PC-3 (cell line): ENCODE measurements around the gene RAD51D. TPM values are rescaled to one million over a fixed set of nuclear protein-coding genes. Genes with fewer than 3 reads are reported as not detected.
"Not testable (repeated sequence)": the region's sequence is repeated elsewhere in the genome, so short reads cannot be mapped to it uniquely, and the experiment has no call there.

Experiments
- ATAC-seq: fragments of 200-7000 bp; cut with Tn5 transposase; 2 replicates; pipeline ENCODE4 v1.9.1; 2020; ENCODE audit warnings: mild to moderate bottlenecking, moderate library complexity
- BruUV-seq: library from RNA; stranded (reverse); fragments of 400-500 nt; replicated peaks from 2 replicates; lab custom pipeline; 2021; lab: Mats Ljungman, UMichigan
- CTCF ChIA-PET: fragments of 300-600 bp; sonication (Branson Sonifier 250); formaldehyde crosslinking; loops from one replicate; lab custom pipeline; 2022; ENCODE audit warnings: antibody characterized with exemption; lab: Charles Lee
- POLR2A ChIA-PET: fragments of 300-600 bp; sonication (Branson Sonifier 250); formaldehyde crosslinking; loops from one replicate; lab custom pipeline; 2022; ENCODE audit warnings: antibody characterized with exemption; ENCODE audit not compliant: unreplicated experiment; lab: Charles Lee
- DNase-seq: peaks from one replicate; pipeline ENCODE4 v3.0.0-alpha.2; 2015
- H2AFZ ChIP-seq: fragments of 300-600 bp; sonication (generic); 2 replicates; pipeline ENCODE4 v1.6.0; 2016; ENCODE audit warnings: antibody characterized with exemption, low read length
- H3F3A ChIP-seq: fragments of 300-600 bp; sonication (generic); one replicate; pipeline ENCODE4 v1.6.0; 2017; ENCODE audit warnings: antibody characterized with exemption, low read length, control low read depth, mild to moderate bottlenecking; ENCODE audit not compliant: unreplicated experiment
- H3K27ac ChIP-seq: fragments of 300-600 bp; sonication (generic); 2 replicates; pipeline ENCODE4 v1.5.1; 2016; ENCODE audit warnings: mild to moderate bottlenecking, low read length
- H3K27me3 ChIP-seq: fragments of 300-600 bp; sonication (generic); 2 replicates; pipeline ENCODE4 v1.6.1; 2016; ENCODE audit warnings: low read length, mixed read lengths
- H3K36me3 ChIP-seq: fragments of 300-600 bp; sonication (generic); 2 replicates; pipeline ENCODE4 v1.6.1; 2016; ENCODE audit warnings: low read depth, mixed run types, low read length, mixed read lengths
- H3K4me1 ChIP-seq: fragments of 300-600 bp; sonication (generic); 2 replicates; pipeline ENCODE4 v1.5.1; 2016; ENCODE audit warnings: low read length; ENCODE audit not compliant: insufficient read depth
- H3K4me2 ChIP-seq: fragments of 300-600 bp; sonication (generic); 2 replicates; pipeline ENCODE4 v1.6.0; 2016; ENCODE audit warnings: low read length
- H3K4me3 ChIP-seq: fragments of 300-600 bp; sonication (generic); 2 replicates; pipeline ENCODE4 v1.5.1; 2016; ENCODE audit warnings: mild to moderate bottlenecking, low read length, mixed read lengths
- H3K79me2 ChIP-seq: fragments of 300-600 bp; sonication (generic); 2 replicates; pipeline ENCODE4 v1.6.1; 2017; ENCODE audit warnings: low read length, mixed read lengths
- H3K9ac ChIP-seq: fragments of 300-600 bp; sonication (generic); 2 replicates; pipeline ENCODE4 v1.6.0; 2016; ENCODE audit warnings: mild to moderate bottlenecking, low read length
- H3K9me2 ChIP-seq: fragments of 300-600 bp; sonication (generic); replicated peaks from 2 replicates; pipeline ENCODE4 v1.6.1; 2016; ENCODE audit warnings: mixed run types, low read length, mixed read lengths
- H3K9me3 ChIP-seq: fragments of 300-600 bp; sonication (generic); 2 replicates; pipeline ENCODE4 v1.6.1; 2016; ENCODE audit warnings: low read length, mixed read lengths
- H4K20me1 ChIP-seq: fragments of 300-600 bp; sonication (generic); 2 replicates; pipeline ENCODE4 v1.6.1; 2016; ENCODE audit warnings: low read length, mixed read lengths
- EZH2 ChIP-seq: fragments of 300-600 bp; sonication (generic); IDR thresholded peaks from one replicate; pipeline ENCODE4 v1.6.1; 2017; ENCODE audit warnings: antibody characterized with exemption, mild to moderate bottlenecking, low read length; ENCODE audit not compliant: unreplicated experiment
- EZH2phosphoT487 ChIP-seq: fragments of 300-600 bp; sonication (generic); IDR thresholded peaks from 2 replicates; pipeline ENCODE4 v1.6.1; 2018; ENCODE audit warnings: mild to moderate bottlenecking, antibody characterized with exemption, low read length, borderline replicate concordance
- intact Hi-C: fragments of 100-400 bp; cut with micrococcal nuclease; formaldehyde crosslinking; loops from 2 replicates; pipeline ENCODE4 v1.9.0; 2023
- total RNA-seq: library from RNA; depleted of rRNA; stranded (reverse); fragments of >200 nt; gene quantifications from 2 replicates; pipeline ENCODE4 v1.2.3, GENCODE V29; 2014
- TF ChIP-seq, protein P1 (sequence below): fragments of 300-600 bp; sonication (generic); conservative IDR thresholded peaks from 2 replicates; pipeline ENCODE4 v1.5.1; 2017; ENCODE audit warnings: antibody characterized with exemption, low read depth, mild to moderate bottlenecking, low read length

The RAD51D gene
- total RNA-seq, 1 experiment from 2014 or later = 10.7 TPM

DNA sequence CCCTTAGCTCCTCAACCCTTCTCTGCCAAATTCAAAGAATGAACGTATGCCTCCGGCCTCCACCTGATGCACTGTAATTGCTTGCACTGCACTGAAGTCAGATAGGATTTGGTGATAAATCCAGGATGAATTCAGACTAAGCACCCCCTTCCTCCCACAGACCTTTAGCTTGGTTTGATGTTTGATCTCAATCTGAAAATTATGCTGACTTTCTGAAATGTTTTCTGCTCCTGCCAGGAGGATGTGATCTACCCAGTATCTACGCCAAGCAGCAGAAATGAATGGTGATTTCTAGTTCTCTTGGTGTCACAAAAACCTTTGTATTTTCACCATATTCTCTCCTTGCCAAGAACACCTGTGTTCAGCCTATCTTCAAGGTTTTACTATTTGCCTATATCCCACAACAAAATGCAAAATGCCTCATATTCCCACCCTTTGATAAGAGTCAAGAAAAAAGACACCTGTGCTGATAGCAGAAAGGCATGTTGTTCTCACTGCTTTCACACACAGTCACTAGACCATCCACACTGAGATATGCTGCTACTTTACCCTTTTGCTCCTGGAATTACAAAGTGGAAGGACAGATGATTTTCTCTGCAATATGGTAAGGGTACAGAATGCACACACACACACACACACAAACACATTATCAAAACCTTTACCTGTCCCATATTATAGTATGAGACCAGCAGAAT is 70.8 kb downstream of the RAD51D start:
- ChIA-PET POLR2A (no interaction called here), CTCF (no interaction called here)
- BruUV-seq = no TSS peak
- no peaks in the 10 kb centered on the region for H3K9me2 ChIP-seq
- H3K79me2 ChIP-seq = peaks cover 84% of the 10 kb centered on the region
- intact Hi-C loops = no loop called here
- no peaks in the 10 kb centered on the region for H3K27me3 ChIP-seq
- ATAC-seq (no peak), DNase-seq (no peak)
- no peaks in the 10 kb centered on the region for H3K9me3 ChIP-seq
- TF ChIP-seq EZH2 (no peak), EZH2phosphoT487 (no peak)
- TF ChIP-seq, protein P1, sequence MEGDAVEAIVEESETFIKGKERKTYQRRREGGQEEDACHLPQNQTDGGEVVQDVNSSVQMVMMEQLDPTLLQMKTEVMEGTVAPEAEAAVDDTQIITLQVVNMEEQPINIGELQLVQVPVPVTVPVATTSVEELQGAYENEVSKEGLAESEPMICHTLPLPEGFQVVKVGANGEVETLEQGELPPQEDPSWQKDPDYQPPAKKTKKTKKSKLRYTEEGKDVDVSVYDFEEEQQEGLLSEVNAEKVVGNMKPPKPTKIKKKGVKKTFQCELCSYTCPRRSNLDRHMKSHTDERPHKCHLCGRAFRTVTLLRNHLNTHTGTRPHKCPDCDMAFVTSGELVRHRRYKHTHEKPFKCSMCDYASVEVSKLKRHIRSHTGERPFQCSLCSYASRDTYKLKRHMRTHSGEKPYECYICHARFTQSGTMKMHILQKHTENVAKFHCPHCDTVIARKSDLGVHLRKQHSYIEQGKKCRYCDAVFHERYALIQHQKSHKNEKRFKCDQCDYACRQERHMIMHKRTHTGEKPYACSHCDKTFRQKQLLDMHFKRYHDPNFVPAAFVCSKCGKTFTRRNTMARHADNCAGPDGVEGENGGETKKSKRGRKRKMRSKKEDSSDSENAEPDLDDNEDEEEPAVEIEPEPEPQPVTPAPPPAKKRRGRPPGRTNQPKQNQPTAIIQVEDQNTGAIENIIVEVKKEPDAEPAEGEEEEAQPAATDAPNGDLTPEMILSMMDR = no peak
- no peak overlapping the region for H3K9ac ChIP-seq
- H4K20me1 ChIP-seq = no peaks in the 10 kb centered on the region
- no peak overlapping the region for H3K27ac ChIP-seq
- no peak overlapping the region for H3K4me2 ChIP-seq
- peaks cover 5% of the 10 kb centered on the region for H3F3A ChIP-seq
- H3K4me3 ChIP-seq = no peak overlapping the region
- H3K4me1 ChIP-seq = peaks cover 11% of the 10 kb centered on the region; the same call in 1 of the 2 replicates
- no peaks in the 10 kb centered on the region for H3K36me3 ChIP-seq
- H2AFZ ChIP-seq = no peak overlapping the region

DNA sequence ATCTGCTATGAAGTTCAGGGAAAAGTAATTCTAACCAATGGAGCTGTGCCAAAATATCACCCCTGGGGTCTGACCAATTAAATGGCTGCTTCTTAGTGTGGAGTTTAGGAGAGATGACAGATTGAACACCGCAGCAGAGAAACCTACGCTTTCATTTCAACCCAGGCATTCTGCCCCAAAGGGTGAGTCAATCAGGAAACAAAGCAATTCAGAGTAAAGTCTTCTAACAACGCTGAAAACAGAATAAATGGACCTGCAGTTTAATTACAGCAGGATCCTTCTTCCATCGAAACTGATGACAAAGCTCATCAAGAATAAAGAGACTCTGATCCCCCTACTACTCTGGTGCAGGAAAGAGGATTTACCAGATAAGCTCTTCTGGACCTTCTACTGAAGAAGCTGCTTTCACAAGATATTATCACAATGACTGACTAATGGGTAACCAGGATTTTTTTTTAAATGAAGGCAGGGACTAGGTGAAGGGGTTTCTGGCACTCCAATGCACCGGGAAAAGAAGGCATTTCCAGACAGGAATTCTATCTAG is 72.8 kb downstream of the RAD51D start:
- Histone ChIP-seq H4K20me1 (no peaks in the 10 kb centered on the region), H2AFZ (no peak overlapping the region), H3K9me3 (no peaks in the 10 kb centered on the region), H3F3A (peaks cover 5% of the 10 kb centered on the region), H3K79me2 (peaks cover 77% of the 10 kb centered on the region), H3K9me2 (no peaks in the 10 kb centered on the region), H3K27me3 (no peaks in the 10 kb centered on the region), H3K27ac (peak overlapping the region; percentile 11; the same call in 1 of the 2 replicates), H3K36me3 (no peaks in the 10 kb centered on the region), H3K4me2 (no peak overlapping the region), H3K9ac (no peak overlapping the region), H3K4me1 (peaks cover 11% of the 10 kb centered on the region; the same call in 1 of the 2 replicates), H3K4me3 (no peak overlapping the region)
- DNase-seq (no peak), ATAC-seq (no peak)
- TF ChIP-seq EZH2phosphoT487 (no peak), EZH2 (no peak)
- TF ChIP-seq, protein P1 = no peak
- ChIA-PET POLR2A (no interaction called here), CTCF (no interaction called here)
- BruUV-seq = no TSS peak
- intact Hi-C loops = no loop called here

DNA sequence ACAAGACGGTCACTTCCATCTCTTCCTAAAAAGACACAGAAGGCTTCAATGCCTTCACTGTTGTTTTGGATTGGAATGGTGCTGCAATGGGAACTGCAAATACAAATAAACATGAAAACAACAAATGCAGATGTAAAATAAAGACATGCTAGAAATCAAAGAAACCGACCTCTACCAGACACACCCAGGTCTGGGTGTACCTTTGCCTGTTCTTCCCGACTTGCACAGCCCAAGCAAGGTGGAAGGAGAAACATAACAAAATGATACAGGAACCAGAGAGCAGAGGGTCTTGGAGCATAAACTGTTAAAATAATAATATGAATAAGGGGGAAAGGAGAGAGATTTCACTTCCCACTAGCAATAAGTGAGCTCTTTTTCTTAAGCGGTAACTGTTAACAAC is 73.4 kb downstream of the RAD51D start:
- no peak overlapping the region for H3K27ac ChIP-seq
- CTCF ChIA-PET = no interaction called here
- no peaks in the 10 kb centered on the region for H3K9me3 ChIP-seq
- no peaks in the 10 kb centered on the region for H3K27me3 ChIP-seq
- DNase-seq (no peak), ATAC-seq (no peak)
- no peaks in the 10 kb centered on the region for H3K9me2 ChIP-seq
- H3K4me3 ChIP-seq = no peak overlapping the region
- TF ChIP-seq EZH2phosphoT487 = no peak
- no peak for TF ChIP-seq EZH2
- TF ChIP-seq, protein P1 = no peak
- H3K36me3 ChIP-seq = no peaks in the 10 kb centered on the region
- H3K4me2 ChIP-seq = no peak overlapping the region
- no TSS peak for BruUV-seq
- H3K9ac ChIP-seq = no peak overlapping the region
- no peaks in the 10 kb centered on the region for H4K20me1 ChIP-seq
- peaks cover 5% of the 10 kb centered on the region for H3F3A ChIP-seq
- POLR2A ChIA-PET = no interaction called here
- H2AFZ ChIP-seq = no peak overlapping the region
- intact Hi-C loops = no loop called here
- H3K79me2 ChIP-seq = peaks cover 75% of the 10 kb centered on the region
- H3K4me1 ChIP-seq = peaks cover 11% of the 10 kb centered on the region; the same call in 1 of the 2 replicates

DNA sequence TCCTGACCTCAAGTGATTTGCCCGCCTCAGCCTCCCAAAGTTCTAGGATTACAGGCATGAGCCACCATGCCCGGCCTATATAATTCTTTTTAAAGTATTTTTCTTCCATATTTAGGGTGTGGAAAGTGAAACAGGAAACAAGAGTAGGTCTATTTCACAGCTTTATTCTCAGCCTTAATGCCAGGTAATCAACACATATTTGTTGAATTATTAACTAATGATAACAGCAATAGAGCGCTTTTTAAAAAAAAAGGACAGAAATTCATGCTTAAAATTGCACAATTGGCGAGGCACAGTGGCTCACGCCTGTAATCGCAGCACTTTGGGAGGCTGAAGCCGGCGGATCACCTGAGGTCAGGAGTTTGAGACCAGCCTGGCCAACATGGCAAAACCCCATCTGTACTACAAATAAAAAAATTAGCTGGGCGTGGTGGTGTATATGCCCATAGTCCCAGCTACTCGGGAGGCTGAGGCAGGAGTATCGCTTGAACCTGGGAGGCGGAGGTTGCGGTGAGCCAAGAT is 74.1 kb downstream of the RAD51D start:
- H3K4me3 ChIP-seq, H3K27ac ChIP-seq, H2AFZ ChIP-seq, intact Hi-C loops, BruUV-seq, H3K36me3 ChIP-seq, DNase-seq, POLR2A ChIA-PET, ATAC-seq, H3K27me3 ChIP-seq, H3F3A ChIP-seq, H3K4me2 ChIP-seq, H4K20me1 ChIP-seq, H3K9me3 ChIP-seq, H3K9ac ChIP-seq, CTCF ChIA-PET, H3K9me2 ChIP-seq: not testable (repeated sequence)
- H3K4me1 ChIP-seq = peaks cover 11% of the 10 kb centered on the region; the same call in 1 of the 2 replicates
- peaks cover 73% of the 10 kb centered on the region for H3K79me2 ChIP-seq
